Esophagus muscularis mucosa (tissue), 4 donors: ENCODE measurements around the gene KIAA0825.

Experiments used
- CTCF ChIP-seq, 3 experiments: fragments of 200-600 bp in 2 of 3; fragments of 450-650 bp in 1 of 3; sonication (generic) in 2 of 3; IDR thresholded peaks; one replicate each; pipeline ENCODE4 v1.5.1; 2017 to 2019; ENCODE audit warnings: antibody characterized with exemption in 3 of 3, mild to moderate bottlenecking in 2 of 3, moderate library complexity in 1 of 3
- EP300 ChIP-seq: sonication (generic); formaldehyde crosslinking; IDR thresholded peaks from one replicate; pipeline ENCODE4 v1.6.1; 2017; ENCODE audit warnings: antibody characterized with exemption
- POLR2A ChIP-seq: fragments of 450-650 bp; IDR thresholded peaks from one replicate; pipeline ENCODE4 v1.6.1; 2017; ENCODE audit warnings: antibody characterized with exemption, moderate library complexity, mild to moderate bottlenecking, low read depth
- POLR2AphosphoS5 ChIP-seq, 2 donors: sonication (generic); formaldehyde crosslinking; IDR thresholded peaks; one replicate each; pipeline ENCODE4 v1.6.1; 2017; ENCODE audit warnings: antibody characterized with exemption in 2 of 2

GRCh38 chr5:94645053-94645452 is 26.6 kb upstream of the KIAA0825 start:
- TF ChIP-seq CTCF (IDR thresholded peaks at IDR 0.05) (no peak), POLR2A (no peak), POLR2AphosphoS5 (IDR thresholded peaks at IDR 0.05) (no peak), EP300 (no peak)
